ENCODE data around the gene STYX.
"Not testable (repeated sequence)": the region's sequence is repeated elsewhere in the genome, so short reads cannot be mapped to it uniquely, and the experiment has no call there.

Gene STYX

GRCh38 chr14:52724360-52724644, 5.7 kb upstream of the STYX start:
- DNase-seq (ENCODE audit: low spot score) = no peak

DNA sequence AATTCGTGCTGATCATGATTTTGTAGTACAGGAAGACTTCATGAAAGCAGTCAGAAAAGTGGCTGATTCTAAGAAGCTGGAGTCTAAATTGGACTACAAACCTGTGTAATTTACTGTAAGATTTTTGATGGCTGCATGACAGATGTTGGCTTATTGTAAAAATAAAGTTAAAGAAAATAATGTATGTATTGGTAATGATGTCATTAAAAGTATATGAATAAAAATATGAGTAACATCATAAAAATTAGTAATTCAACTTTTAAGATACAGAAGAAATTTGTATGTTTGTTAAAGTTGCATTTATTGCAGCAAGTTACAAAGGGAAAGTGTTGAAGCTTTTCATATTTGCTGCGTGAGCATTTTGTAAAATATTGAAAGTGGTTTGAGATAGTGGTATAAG, 2.5 kb upstream of the STYX start:
- DNase-seq (ENCODE audit: low spot score) = not testable (repeated sequence)

DNA sequence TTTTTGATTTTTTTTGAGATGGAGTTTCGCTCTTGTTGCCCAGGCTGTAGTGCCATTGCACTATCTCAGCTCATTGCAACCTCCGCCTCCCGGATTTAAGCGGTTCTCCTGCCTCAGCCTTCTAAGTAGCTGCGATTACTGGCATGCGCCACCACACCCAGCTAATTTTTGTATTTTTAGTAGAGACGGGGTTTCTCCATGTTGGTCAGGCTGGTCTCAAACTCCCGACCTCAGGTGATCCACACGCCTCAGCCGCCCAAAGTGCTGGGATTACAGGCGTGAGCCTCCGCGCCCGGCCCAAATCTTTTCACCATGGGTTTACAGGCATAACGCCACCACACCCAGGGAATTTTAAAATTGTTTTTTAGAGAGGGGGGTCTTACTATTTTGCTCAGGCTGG, 931 bp upstream of the STYX start:
- DNase-seq (ENCODE audit: low spot score) = not testable (repeated sequence)

GRCh38 chr14:52729585-52729924, 411 bp upstream of the STYX start:
- DNase-seq (ENCODE audit: low spot score) = no peak

DNA sequence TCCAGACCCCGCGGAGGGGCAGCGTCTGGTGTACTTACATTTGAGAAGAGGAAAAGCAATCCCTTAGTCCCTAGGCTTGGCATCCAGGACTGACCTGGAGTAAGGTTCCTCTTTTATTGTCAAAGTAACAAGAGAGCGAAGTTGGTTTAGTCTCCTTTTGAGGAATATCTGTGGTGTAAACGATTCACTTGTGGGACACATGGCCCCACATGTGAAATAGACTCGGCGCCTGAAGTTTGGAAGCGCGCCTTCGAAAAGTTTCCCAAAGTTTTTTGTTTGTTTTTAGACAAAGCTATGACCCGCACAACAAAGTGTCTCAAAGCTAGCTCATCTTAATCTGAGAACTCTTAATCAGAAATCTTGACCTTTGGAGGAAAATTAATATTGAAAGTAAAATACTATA, 744 bp downstream of the STYX start:
- no peak for DNase-seq (ENCODE audit: low spot score)

GRCh38 chr14:52733824-52734223, 3.9 kb downstream of the STYX start:
- no peak for DNase-seq (ENCODE audit: low spot score)

DNA sequence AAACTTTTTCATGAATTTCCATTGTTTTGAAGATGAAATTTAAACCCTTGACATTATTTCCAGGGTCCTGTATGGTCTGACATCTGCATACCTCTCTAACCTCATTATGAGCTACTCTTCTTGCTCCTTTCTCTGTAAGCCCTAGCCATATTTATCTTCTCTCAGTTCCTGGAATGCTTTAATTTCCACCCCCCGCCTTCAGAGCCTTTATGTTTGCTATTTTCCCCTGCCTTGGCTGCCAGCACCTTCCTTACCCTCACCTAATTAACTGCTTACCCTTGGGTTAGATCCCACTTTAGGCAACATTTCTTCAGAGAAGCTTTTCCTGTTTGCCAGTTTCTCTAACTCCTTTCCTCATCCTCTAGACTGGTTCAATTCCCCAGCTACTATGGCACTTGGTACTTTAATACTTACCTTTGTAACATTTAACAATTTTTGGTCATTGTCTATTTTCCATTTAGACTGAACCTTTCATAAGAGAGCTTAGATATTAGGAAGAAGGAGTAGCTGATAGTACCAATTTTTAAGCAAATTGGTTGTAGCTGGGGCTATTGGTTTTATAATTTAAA, 6.0 kb downstream of the STYX start:
- DNase-seq (ENCODE audit: low spot score) = no peak

GRCh38 chr14:52738409-52738808, 8.4 kb downstream of the STYX start:
- no peak for DNase-seq (ENCODE audit: low spot score)

- no peak for DNase-seq (ENCODE audit: low spot score)
Observed at GRCh38 chr14:52740751-52741150, 10.8 kb downstream of the STYX start.

GRCh38 chr14:52741865-52742264, 11.9 kb downstream of the STYX start:
- DNase-seq (ENCODE audit: low spot score) = no peak

- no peak for DNase-seq (ENCODE audit: low spot score)
Observed at GRCh38 chr14:52748647-52749292, 18.8 kb downstream of the STYX start.

- peak; percentile 12 for DNase-seq (ENCODE audit: low spot score)
Observed at GRCh38 chr14:52755607-52756316, 25.8 kb downstream of the STYX start.

- DNase-seq (ENCODE audit: low spot score) = no peak
Observed at GRCh38 chr14:52759145-52759544, 29.2 kb downstream of the STYX start.

GRCh38 chr14:52762923-52763322, 33.0 kb downstream of the STYX start:
- DNase-seq (ENCODE audit: low spot score) = not testable (repeated sequence)

GRCh38 chr14:52767058-52767833, 37.3 kb downstream of the STYX start:
- DNase-seq (ENCODE audit: low spot score) = no peak

DNA sequence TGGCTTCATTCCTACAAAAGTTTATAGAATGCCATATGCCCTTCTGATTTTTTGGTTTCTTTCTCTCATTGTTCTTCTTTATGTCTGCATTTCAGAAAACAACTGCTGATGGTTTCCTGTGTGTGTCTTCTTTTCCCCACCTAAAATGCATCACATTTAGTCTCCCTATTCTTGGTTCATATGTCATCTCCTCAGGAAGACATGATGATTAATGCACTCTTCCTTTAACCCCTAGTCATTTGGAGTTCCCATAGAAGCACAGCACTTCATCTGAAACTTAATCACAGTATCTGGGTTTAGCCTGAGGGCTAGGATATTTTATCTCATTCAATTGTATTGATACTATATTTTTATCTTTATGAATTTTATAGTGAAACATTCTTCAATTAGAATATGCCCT, 39.9 kb downstream of the STYX start:
- no peak for DNase-seq (ENCODE audit: low spot score)

- DNase-seq (ENCODE audit: low spot score) = no peak
Observed at GRCh38 chr14:52776816-52777215, 46.9 kb downstream of the STYX start.

DNA sequence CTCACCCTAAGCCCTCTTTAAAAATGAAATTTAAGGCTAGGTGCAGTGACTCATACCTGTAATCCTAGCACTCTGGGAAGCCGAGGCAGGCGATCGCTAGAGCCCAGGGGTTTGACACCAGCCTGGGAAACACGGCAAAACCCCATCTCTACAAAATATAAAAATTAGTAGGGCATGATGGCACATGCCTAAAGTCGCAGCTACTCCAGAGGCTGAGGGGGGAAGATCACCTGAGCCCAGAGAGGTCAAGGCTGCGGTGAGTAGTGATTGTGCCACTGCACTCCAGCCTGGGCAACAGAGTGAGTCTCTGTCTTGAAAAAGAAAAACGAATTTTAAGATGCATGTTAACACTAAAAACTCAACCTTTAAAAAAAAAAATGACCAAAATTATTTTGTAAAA, 48.7 kb downstream of the STYX start:
- DNase-seq (ENCODE audit: low spot score) = no peak

DNA sequence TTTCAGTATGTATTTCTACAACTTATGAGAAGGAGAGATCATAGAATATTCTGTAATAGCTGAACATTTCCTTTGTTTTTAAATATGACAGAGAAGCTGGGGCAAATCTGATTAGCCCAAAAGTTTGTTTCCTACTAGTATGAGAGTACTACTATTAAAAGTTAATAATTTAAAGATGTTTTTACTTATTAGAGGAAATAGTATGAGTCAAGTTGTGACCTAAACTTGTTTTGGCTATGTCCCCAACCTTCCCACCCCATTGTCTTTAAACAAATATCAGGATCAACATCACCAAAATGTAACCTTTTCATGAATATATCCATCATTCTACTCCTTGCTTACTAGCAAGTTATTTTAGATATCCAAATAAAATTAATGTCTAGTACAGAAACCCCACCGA, 50.9 kb downstream of the STYX start:
- no peak for DNase-seq (ENCODE audit: low spot score)

- no peak for DNase-seq (ENCODE audit: low spot score)
Observed at GRCh38 chr14:52781629-52782028, 51.7 kb downstream of the STYX start.

DNA sequence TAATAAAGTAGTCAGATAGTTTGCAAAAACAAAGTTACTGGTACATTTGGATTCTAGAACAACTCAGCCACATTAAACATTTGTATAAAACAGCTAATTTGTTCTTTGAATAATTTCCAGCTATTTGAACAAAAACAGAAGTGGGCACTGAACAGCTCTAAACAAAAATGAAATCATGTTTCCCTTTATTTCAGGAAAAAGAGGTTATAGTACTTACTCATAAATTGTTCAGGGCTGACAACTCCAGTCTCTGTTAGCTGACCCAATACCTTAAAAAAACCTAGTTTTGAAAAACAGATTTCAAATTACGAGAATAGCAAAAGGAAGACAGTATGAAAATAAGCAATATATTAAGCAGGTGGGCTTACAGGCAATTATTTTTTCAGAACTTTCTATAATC, 53.2 kb downstream of the STYX start:
- no peak for DNase-seq (ENCODE audit: low spot score)

GRCh38 chr14:52786887-52787286, 56.9 kb downstream of the STYX start:
- DNase-seq (ENCODE audit: low spot score) = no peak

DNA sequence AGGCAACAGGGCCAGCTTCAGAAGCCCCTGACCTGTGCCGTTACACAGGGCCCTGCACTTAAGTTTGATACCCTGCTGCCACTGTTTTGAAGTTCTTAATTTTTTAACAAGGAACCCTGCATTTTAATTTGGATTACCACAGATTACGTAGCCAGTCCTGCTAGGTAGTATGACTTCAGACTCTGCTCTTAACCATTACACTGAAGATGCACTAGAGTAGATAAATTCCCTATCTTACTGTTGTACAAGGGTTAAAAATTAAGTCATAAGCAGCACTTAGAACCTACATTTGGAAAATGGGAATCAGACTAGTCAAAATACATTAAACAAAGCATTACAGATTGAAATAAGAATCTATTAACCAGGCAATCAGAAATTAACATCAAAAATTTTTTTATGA, 59.2 kb downstream of the STYX start:
- DNase-seq (ENCODE audit: low spot score) = no peak

All from HuH-7 (cell line).